SU-DHL-6 (cell line): Measurements from ENCODE around the gene UTP4.

Experiments
- EZH2phosphoT487 ChIP-seq: fragments of 200-600 bp; sonication (generic), shearing (Covaris generic); conservative IDR thresholded peaks from 2 replicates; pipeline ENCODE4 v1.6.1; 2018; ENCODE audit warnings: mild to moderate bottlenecking, antibody characterized with exemption, low read length, moderate library complexity, mixed read lengths
- TF ChIP-seq, protein P1 (sequence below): fragments of 200-600 bp; sonication (generic); IDR thresholded peaks from one replicate; pipeline ENCODE4 v1.5.1; 2017; ENCODE audit warnings: antibody characterized with exemption, mild to moderate bottlenecking, low read length, moderate library complexity; ENCODE audit not compliant: insufficient read depth, poor library complexity, severe bottlenecking

DNA sequence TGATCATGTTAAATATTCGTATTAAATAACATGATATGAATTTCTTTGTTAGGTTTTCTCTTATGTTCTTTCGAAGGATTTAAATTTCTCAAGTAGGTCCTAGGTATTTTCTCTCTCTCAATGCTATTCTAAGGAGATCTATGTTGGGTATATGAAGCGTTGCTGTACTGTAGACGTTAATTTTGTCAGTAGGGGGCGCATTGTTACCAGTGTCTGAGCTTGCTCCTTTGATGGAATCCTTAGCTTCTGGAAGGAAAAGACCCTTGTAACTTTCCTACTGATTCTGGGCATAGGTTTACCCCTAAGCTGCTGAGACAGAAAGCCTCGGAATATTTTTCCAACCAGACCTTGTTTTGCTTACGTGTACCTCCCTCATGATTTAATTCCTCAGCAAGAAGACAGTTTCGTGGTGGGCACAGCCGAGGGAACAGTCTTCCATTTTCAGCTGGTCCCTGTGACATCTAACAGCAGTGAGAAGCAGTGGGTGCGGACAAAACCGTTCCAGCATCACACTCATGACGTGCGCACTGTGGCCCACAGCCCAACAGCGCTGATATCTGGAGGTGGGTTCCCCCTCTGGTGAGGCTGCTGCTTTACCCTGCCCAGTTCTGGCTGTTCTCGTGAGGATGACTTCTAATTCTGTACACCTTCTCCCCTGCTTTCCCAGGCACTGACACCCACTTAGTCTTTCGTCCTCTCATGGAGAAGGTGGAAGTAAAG lies 17.9 kb downstream of the UTP4 start:
- TF ChIP-seq, protein P1, sequence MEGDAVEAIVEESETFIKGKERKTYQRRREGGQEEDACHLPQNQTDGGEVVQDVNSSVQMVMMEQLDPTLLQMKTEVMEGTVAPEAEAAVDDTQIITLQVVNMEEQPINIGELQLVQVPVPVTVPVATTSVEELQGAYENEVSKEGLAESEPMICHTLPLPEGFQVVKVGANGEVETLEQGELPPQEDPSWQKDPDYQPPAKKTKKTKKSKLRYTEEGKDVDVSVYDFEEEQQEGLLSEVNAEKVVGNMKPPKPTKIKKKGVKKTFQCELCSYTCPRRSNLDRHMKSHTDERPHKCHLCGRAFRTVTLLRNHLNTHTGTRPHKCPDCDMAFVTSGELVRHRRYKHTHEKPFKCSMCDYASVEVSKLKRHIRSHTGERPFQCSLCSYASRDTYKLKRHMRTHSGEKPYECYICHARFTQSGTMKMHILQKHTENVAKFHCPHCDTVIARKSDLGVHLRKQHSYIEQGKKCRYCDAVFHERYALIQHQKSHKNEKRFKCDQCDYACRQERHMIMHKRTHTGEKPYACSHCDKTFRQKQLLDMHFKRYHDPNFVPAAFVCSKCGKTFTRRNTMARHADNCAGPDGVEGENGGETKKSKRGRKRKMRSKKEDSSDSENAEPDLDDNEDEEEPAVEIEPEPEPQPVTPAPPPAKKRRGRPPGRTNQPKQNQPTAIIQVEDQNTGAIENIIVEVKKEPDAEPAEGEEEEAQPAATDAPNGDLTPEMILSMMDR = peak; percentile 80
- no peak for TF ChIP-seq EZH2phosphoT487
